GM12878 (cell line): ENCODE measurements around the gene C5. TPM values are rescaled to one million over a fixed set of nuclear protein-coding genes. Genes with fewer than 3 reads are reported as not detected.

Experiments
- ATAC-seq: fragments of 200-7000 bp; cut with Tn5 transposase; 3 replicates; pipeline ENCODE4 v1.9.1; 2020; ENCODE audit warnings: mild to moderate bottlenecking, moderate library complexity
- BruUV-seq: library from RNA; stranded (reverse); fragments of 400-500 nt; replicated peaks from 2 replicates; lab custom pipeline; 2021; lab: Mats Ljungman, UMichigan
- CTCF ChIA-PET: fragments of 300-600 bp; sonication (Branson Sonifier 250); formaldehyde crosslinking; extraction: SDS; loops from one replicate; lab custom pipeline; 2021; ENCODE audit warnings: inconsistent platforms; lab: Yijun Ruan, JAX
- POLR2A ChIA-PET: fragments of 350-600 bp; formaldehyde crosslinking; extraction: SDS; loops from one replicate; lab custom pipeline; 2021; ENCODE audit warnings: inconsistent platforms; lab: Charles Lee
- RAD21 ChIA-PET: fragments of 300-600 bp; sonication (Branson Sonifier 250); formaldehyde crosslinking; loops from one replicate; lab custom pipeline; 2023; ENCODE audit warnings: antibody characterized with exemption; ENCODE audit not compliant: unreplicated experiment; lab: Charles Lee
- SMC1A ChIA-PET: fragments of 300-600 bp; sonication (Branson Sonifier 250); formaldehyde crosslinking; loops from one replicate; lab custom pipeline; 2023; ENCODE audit not compliant: unreplicated experiment, uncharacterized antibody; lab: Charles Lee
- DNase-seq: peaks from one replicate; pipeline ENCODE4 v3.0.0-alpha.2; 2011; ENCODE audit warnings: low read depth, low spot score
- FAIRE-seq: peaks from 3 replicates; lab custom pipeline; 2011; peaks lifted over from hg19 to GRCh38; lab: Jason Lieb, UNC
- H2AFZ ChIP-seq: 2 replicates; pipeline ENCODE4 v1.6.0; 2011; ENCODE audit warnings: low read depth, low read length, control low read depth; ENCODE audit not compliant: control insufficient read depth
- H3K27ac ChIP-seq: 2 replicates; pipeline ENCODE4 v1.5.1; 2011; ENCODE audit warnings: control low read depth; ENCODE audit not compliant: control insufficient read depth, insufficient read depth
- H3K27me3 ChIP-seq, 2 experiments: replicated peaks in 1 of 2; 2 replicates each; pipeline versions ENCODE4 v1.6.0 to v1.6.1; 2011; ENCODE audit warnings: low read length in 1 of 2; ENCODE audit not compliant: control insufficient read depth in 2 of 2, insufficient read depth in 2 of 2
- H3K36me3 ChIP-seq, 2 experiments: 2 replicates each; pipeline ENCODE4 v1.5.1; 2011; ENCODE audit warnings: low read length in 1 of 2; ENCODE audit not compliant: control insufficient read depth in 2 of 2, insufficient read depth in 2 of 2
- H3K4me1 ChIP-seq: 2 replicates; pipeline ENCODE4 v1.6.1; 2011; ENCODE audit warnings: mild to moderate bottlenecking, low read length, moderate library complexity, mixed read lengths; ENCODE audit not compliant: control insufficient read depth, insufficient read depth
- H3K4me2 ChIP-seq: 2 replicates; pipeline ENCODE4 v1.6.0; 2011; ENCODE audit warnings: control low read depth; ENCODE audit not compliant: control insufficient read depth, insufficient read depth
- H3K4me3 ChIP-seq: fragments of 200-600 bp; sonication (generic); 2 replicates; pipeline ENCODE4 v1.5.1; 2016
- H3K79me2 ChIP-seq: 2 replicates; pipeline ENCODE4 v1.6.0; 2011; ENCODE audit warnings: low read length; ENCODE audit not compliant: control insufficient read depth, insufficient read depth
- H3K9ac ChIP-seq: 2 replicates; pipeline ENCODE4 v1.8.0; 2011; ENCODE audit warnings: low read length, control low read depth, mixed read lengths; ENCODE audit not compliant: control insufficient read depth, insufficient read depth
- H3K9me3 ChIP-seq: replicated peaks from 3 replicates; pipeline ENCODE4 v1.5.1; 2011; ENCODE audit warnings: mild to moderate bottlenecking, low read length; ENCODE audit not compliant: control insufficient read depth, insufficient read depth
- H4K20me1 ChIP-seq: 2 replicates; pipeline ENCODE4 v1.6.0; 2011; ENCODE audit not compliant: control insufficient read depth, insufficient read depth
- ASH2L ChIP-seq: fragments of 300-600, 200-600 bp; sonication (generic); IDR thresholded peaks from 2 replicates; pipeline ENCODE4 v1.6.1; 2017; ENCODE audit warnings: low read depth, mild to moderate bottlenecking, borderline replicate concordance
- BCL11A ChIP-seq: IDR thresholded peaks from 2 replicates; pipeline ENCODE4 v1.6.1; 2011; ENCODE audit warnings: low read depth, low read length
- BCL3 ChIP-seq: IDR thresholded peaks from 2 replicates; pipeline ENCODE4 v1.6.1; 2011; ENCODE audit warnings: borderline replicate concordance, low read depth, mild to moderate bottlenecking, moderate library complexity, low read length; ENCODE audit not compliant: insufficient read depth, poor library complexity, severe bottlenecking
- BHLHE40 ChIP-seq, 2 experiments: fragments of 450-650 bp in 1 of 2; IDR thresholded peaks; 2 replicates each; pipeline ENCODE4 v1.6.1; 2011 to 2017; ENCODE audit warnings: low read depth in 2 of 2, borderline replicate concordance in 1 of 2, improper control_type of control experiment in 1 of 2, low read length in 1 of 2, mild to moderate bottlenecking in 1 of 2
- BMI1 ChIP-seq: fragments of 450-650 bp; IDR thresholded peaks from 2 replicates; pipeline ENCODE4 v1.6.1; 2016; ENCODE audit warnings: mild to moderate bottlenecking, moderate library complexity, borderline replicate concordance
- CBFB ChIP-seq: IDR thresholded peaks from 2 replicates; pipeline ENCODE4 v1.6.1; 2016; ENCODE audit warnings: antibody characterized with exemption, low read depth
- CHD2 ChIP-seq: IDR thresholded peaks from 2 replicates; pipeline ENCODE4 v1.6.1; 2011; ENCODE audit warnings: low read depth, low read length, improper control_type of control experiment, borderline replicate concordance
- IKZF1 ChIP-seq: fragments of 450-650 bp; conservative IDR thresholded peaks from 2 replicates; pipeline ENCODE4 v1.6.1; 2017; ENCODE audit warnings: antibody characterized with exemption, mild to moderate bottlenecking
- KLF5 ChIP-seq: fragments of 450-650 bp; IDR thresholded peaks from 2 replicates; pipeline ENCODE4 v1.6.1; 2014; ENCODE audit warnings: mild to moderate bottlenecking; ENCODE audit not compliant: partially characterized antibody
- LARP7 ChIP-seq: fragments of 450-650 bp; IDR thresholded peaks from 2 replicates; pipeline ENCODE4 v1.6.1; 2017; ENCODE audit warnings: mild to moderate bottlenecking
- NR2F1 ChIP-seq: fragments of 450-650 bp; conservative IDR thresholded peaks from 2 replicates; pipeline ENCODE4 v1.6.1; 2017; ENCODE audit warnings: mild to moderate bottlenecking
- POLR2AphosphoS5 ChIP-seq: IDR thresholded peaks from 2 replicates; pipeline ENCODE4 v1.6.1; 2011; ENCODE audit warnings: mild to moderate bottlenecking, low read length, inconsistent platforms
- RELB ChIP-seq: fragments of 450-650 bp; IDR thresholded peaks from 2 replicates; pipeline ENCODE4 v1.6.1; 2017; ENCODE audit warnings: low read depth, mild to moderate bottlenecking, moderate library complexity
- REST ChIP-seq: IDR thresholded peaks from 2 replicates; pipeline ENCODE4 v1.6.1; 2012; ENCODE audit warnings: mild to moderate bottlenecking, low read depth, low read length
- SREBF1 ChIP-seq: IDR thresholded peaks from 2 replicates; pipeline ENCODE4 v1.6.1; 2012; ENCODE audit warnings: mild to moderate bottlenecking, low read length
- TAF1 ChIP-seq: IDR thresholded peaks from 2 replicates; pipeline ENCODE4 v1.6.1; 2011; ENCODE audit warnings: mild to moderate bottlenecking, low read depth, low read length, borderline replicate concordance
- WGBS: methylation state at CpG from one replicate; pipeline ENCODE4 v1.1.6; 2016; ENCODE audit warnings: low lambda C conversion rate; ENCODE audit not compliant: insufficient replicate concordance, insufficient coverage; ENCODE audit errors: missing lambda C conversion rate; 5-methylcytosine and 5-hydroxymethylcytosine counted together
- in situ Hi-C: fragments of 300-500 bp; cut with MboI; formaldehyde crosslinking; loops from 9 replicates; pipeline ENCODE4 v1.14.3; 2018; ENCODE audit warnings: mixed read lengths
- intact Hi-C: fragments of 100-400 bp; cut with micrococcal nuclease; formaldehyde crosslinking; loops from one replicate; pipeline ENCODE4 v1.14.2; 2022; ENCODE audit not compliant: unreplicated experiment
- polyA plus RNA-seq, 11 experiments: library from polyadenylated mRNA; depleted of rRNA in 4 of 11; unstranded in 6 of 11; stranded (reverse) in 5 of 11; fragments of >200 nt; fragmentation: Nextera tagmentation in 4 of 11; fragmentation: Illumina TruSeq in 1 of 11; extraction: Ambion mirVana in 4 of 11; extraction: Trizol in 1 of 11; gene quantifications; 1 replicate in 1 of 11; 2 replicates in 10 of 11; pipeline versions ENCODE4 v1.2.1 to v1.2.3, GENCODE V29; 2011 to 2016; ENCODE audit warnings: inconsistent platforms in 2 of 11, missing spikeins in 2 of 11, low read depth in 1 of 11
- total RNA-seq, 4 experiments: library from RNA; depleted of rRNA in 3 of 4; stranded (reverse); fragments of >200 nt in 3 of 4; fragmentation: Illumina TruSeq in 1 of 4; extraction: Trizol in 1 of 4; gene quantifications; 2 replicates each; pipeline versions ENCODE4 v1.2.1 to v1.2.3, GENCODE V29; 2013 to 2021

The C5 gene
- total and polyA plus RNA-seq, 10 of the 15 experiments (the other 5 are each of a cell fraction or from before 2014, with no cell fraction given) = 0.39 to 2.2 (median 1.2) TPM

- WGBS = 7% methylated on average over 3 of the region's 3 CpGs
- Histone ChIP-seq H3K27ac (peak overlapping the region; percentile 99), H2AFZ (no peak overlapping the region), H3K79me2 (peaks cover 92% of the 10 kb centered on the region), H3K9ac (peak overlapping the region; percentile 99), H3K4me1 (peaks cover 35% of the 10 kb centered on the region), H3K9me3 (peaks cover 2% of the 10 kb centered on the region; the same call in 1 of the 3 replicates), H3K36me3 (peaks cover 16 to 21% of the 10 kb centered on the region in 2 experiments), H3K4me2 (peak overlapping the region; percentile 38), H3K27me3 (no peaks in the 10 kb centered on the region), H4K20me1 (no peaks in the 10 kb centered on the region), H3K4me3 (peak overlapping the region; percentile 88)
- FAIRE-seq = no peak
- ChIA-PET POLR2A (interaction anchor here (0.9 to 18.1 kb wide), 4 partner anchors 13 to 48 kb away, joined by 3 to 383 read pairs (median 116); no protein-coding TSS in a partner anchor), CTCF (interaction anchor here (0.6 to 7.6 kb wide), 10 partner anchors 13 to 165 kb away, joined by 3 to 110 read pairs (median 4); no protein-coding TSS in a partner anchor), SMC1A (interaction anchor here (0.8 to 26.1 kb wide), 9 partner anchors 9 to 150 kb away, joined by 3 to 522 read pairs (median 5); no protein-coding TSS in a partner anchor), RAD21 (interaction anchor here (0.6 to 11.9 kb wide), 7 partner anchors 14 to 266 kb away, joined by 3 to 196 read pairs (median 4); no protein-coding TSS in a partner anchor)
- in situ Hi-C loops (no loop called here), intact Hi-C loops (loop anchor here (2.0 to 10.0 kb wide), 2 partner anchors 16 to 336 kb away; partner anchors contain the start of gene CDK5RAP2)
- peak; percentile 23 for ATAC-seq
- DNase-seq = no peak
- BruUV-seq = no TSS peak
- 0 out of 2 replicates have a peak, but pooled peaks have one; percentile 31 for TF ChIP-seq CHD2
- TF ChIP-seq BHLHE40 (IDR thresholded peaks at IDR 0.05; ENCODE audit: borderline replicate concordance in 1 of 2, low read depth in 2 of 2, low read length in 1 of 2) = peak in 1 of 2 experiments; percentile 48; a peak in 2 of 4 replicates
- TF ChIP-seq BCL3 = peak; percentile 56
- peak; percentile 74 for TF ChIP-seq BCL11A
- TF ChIP-seq KLF5 = peak; percentile 38
- TF ChIP-seq SREBF1 = no peak
- TF ChIP-seq REST = no peak
- TF ChIP-seq TAF1 = 0 out of 2 replicates have a peak, but pooled peaks have one; percentile 41
- TF ChIP-seq RELB = peak; percentile 91
- TF ChIP-seq BMI1 = peak; percentile 20; the same call in 1 of the 2 replicates
- TF ChIP-seq CBFB = no peak; the same call in 1 of the 2 replicates
- peak; percentile 86 for TF ChIP-seq NR2F1
- TF ChIP-seq POLR2AphosphoS5 = peak; percentile 34; the same call in 1 of the 2 replicates
- no peak for TF ChIP-seq ASH2L
- TF ChIP-seq LARP7 = peak; percentile 16; the same call in 1 of the 2 replicates
- peak; percentile 87 for TF ChIP-seq IKZF1
Observed at GRCh38 chr9:120920806-120921178, 129.3 kb downstream of the C5 start.
